Right lung (tissue), 5 donors: ENCODE data around the gene ERAP2. TPM values are rescaled to one million over a fixed set of nuclear protein-coding genes. Genes with fewer than 3 reads are reported as not detected.
"Not testable (repeated sequence)": the region's sequence is repeated elsewhere in the genome, so short reads cannot be mapped to it uniquely, and the experiment has no call there.

ENCODE experiments used
- DNase-seq, 2 donors: peaks; one replicate each; pipeline ENCODE4 v3.0.0-alpha.2; 2013
- polyA plus RNA-seq, 5 donors: library from polyadenylated mRNA; unstranded; fragments of 120-200 nt; gene quantifications; one replicate each; pipeline versions ENCODE4 v1.2.1 to v1.2.3, GENCODE V29; 2013; ENCODE audit warnings: inconsistent platforms in 1 of 5, low replicate concordance in 1 of 5; ENCODE audit not compliant: insufficient read length in 5 of 5, insufficient read depth in 1 of 5

The ERAP2 gene
- polyA plus RNA-seq, 5 donors: 14.9 to 35.4 (median 23.3) TPM

DNA sequence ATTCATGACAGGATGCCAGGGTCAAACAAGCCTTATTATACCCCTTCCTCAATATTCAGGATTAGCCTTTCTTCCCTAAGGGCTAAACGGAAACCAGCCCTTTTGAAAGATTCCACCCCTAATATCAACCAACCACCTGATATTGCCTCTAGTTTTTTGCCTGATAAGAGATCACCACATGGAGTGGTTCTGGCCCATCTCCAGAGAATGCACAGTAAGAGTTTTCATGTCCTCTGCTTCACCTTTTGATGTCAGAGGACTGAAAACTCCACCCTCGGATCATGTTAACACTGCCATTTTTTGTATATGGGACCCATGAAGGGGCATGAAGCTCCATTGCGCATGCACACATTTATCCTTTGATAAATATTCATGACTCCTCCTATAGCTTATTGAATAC lies 53.8 kb downstream of the ERAP2 start:
- no peak for DNase-seq

- no peak for DNase-seq
Observed at GRCh38 chr5:96930589-96930988, 54.3 kb downstream of the ERAP2 start.

DNA sequence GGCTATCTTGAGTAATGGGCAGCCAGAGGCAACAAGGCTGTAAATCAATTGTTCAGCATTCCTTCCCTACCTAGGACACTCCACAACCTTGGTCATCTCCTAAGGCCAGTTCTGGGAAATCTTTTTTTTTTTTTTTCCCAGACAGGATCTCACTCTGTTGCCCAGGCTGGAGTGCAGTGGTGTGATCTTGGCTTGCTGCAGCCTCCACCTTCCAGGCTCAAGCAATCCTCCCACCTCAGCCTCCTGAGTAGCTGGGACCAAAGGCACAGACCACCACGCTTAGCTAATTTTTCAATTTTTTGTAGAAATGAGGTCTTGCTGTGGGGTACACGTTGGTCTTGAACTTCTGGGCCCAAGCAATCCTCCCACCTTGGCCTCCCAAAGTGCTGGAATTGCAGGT lies 54.7 kb downstream of the ERAP2 start:
- DNase-seq: not testable (repeated sequence)

- DNase-seq: no peak
Observed at GRCh38 chr5:96931605-96932004, 55.3 kb downstream of the ERAP2 start.

- no peak for DNase-seq
Observed at GRCh38 chr5:96932026-96932425, 55.7 kb downstream of the ERAP2 start.

DNA sequence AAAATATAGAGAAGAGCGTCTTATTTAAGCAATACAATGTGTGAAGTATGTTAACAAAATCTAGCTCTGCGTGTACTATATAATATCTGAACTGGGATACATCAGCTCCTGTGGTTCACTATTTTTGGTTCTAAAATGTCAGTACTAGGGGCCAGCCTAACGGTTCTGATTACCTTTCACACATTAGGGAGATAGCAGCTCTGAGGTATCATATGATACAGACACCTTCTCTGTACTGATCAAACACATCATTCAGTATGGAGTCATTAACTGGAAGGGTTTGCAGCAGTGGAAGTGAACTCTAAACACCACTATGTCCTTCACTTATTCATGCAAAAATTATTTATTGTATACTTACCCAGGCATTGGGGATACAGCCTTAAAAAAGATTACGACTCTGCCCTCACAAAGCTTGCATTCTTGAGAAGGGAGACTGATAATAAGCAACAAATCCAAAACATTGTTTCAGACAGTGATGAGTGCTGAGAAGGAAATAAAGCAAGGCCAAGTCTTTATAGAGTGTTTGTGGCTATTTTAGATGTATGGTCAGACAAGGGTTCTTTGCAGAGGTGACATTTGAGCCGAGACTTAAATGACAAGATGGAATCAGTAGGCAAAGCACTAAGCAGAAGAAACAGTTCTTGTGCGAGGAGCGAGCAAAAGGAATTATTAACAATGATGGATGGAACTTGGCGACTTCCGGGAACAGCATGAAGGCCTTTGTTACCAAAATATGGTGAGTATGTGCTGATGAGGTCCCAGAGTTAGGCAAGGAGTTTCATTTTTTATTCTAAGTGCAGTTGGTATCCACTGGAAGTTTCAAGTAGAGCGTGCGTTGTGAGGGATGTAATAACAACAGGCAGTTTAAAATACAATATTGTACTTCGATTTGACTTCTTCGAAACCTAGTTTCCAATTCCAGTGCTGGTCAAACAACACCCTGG lies 57.7 kb downstream of the ERAP2 start:
- no peak for DNase-seq

DNA sequence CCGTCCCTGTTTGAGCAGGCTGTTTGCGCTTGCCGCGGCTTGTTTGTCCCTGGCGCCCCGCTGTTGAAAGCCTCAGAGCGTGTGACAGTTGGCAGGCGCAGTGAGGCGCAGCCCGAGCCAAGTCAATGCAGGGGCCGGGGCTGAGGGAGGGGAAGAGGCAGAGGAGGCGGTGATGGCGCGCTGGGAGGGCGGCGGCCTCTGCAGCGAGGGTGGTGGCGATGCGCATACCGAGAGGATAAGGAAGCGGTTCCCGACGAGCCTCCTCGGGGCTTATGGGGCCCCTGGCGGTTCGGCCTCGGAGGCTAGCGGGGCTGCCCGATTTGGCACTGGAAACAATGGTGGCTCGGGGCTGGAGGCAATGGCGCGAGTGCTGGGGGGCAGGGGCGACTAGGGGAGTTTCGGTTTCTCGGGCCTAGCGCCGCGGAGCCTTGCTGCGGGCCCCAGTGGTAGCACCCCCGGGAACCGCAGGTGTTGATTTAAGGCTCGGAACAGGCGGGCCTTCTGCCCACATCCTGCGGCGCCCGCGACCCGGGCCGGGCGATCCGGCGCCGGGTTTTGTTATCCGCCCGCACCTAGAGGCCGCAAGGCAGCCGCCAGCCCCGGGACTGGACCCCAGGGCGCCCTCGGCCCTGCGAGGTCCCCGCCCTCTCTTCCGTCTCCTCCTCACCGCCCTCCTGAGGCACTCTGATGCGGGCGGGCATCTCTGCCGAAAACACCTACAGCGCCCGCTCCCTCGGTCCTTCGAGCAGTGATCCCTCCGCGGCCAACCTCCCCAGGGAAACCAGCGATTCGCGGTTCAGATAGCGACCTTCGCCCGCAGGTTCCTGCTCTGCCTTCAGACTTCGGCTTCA lies 58.6 kb downstream of the ERAP2 start:
- peak; percentile 93 for DNase-seq

DNA sequence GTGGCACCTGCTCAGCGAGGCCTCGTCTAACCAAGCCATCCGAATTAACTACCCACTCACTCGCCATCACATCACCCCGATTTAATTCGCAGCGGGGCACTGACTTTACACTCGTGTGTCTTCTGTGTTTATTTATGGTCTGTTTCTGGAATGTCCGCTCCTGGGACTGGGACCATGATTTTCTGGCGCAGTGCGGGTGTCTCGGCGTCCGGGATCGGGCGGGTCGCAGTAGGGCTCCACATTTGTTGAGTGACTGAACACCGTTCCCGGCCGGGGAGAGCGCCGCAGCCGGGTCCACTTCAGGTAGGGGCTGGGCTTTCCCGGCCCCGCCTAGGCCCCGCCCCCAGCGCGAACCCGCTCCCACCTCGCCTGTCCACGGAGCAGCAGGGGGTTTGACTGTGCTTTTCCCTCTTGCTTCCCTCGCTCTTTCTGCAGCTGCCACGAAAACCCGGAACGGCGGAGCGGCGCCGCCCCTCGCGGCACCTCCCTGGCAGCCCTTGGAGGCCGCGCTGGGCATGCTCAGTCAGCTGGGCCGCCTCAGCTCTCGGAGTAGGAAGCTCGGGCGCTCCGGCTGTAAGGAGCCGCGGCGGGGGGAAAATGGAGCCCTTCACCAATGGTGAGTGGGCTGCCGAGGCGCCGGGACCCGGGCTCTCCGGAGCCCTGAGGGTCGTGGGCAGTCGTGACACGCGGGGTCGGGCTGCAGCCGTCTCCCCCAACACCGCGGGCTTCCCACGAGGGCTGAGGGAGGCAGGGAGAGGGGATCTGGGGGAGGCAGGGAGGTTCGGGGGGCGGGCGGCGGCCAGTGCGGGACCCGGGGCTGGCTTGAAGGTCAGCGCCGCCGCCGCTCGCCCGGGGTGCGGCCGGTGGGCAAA lies 59.5 kb downstream of the ERAP2 start, which contains the start of gene LNPEP:
Gene LNPEP (plus strand): TSS at position 522 of the 872 bp plus-strand sequence. CDS start 76 bp downstream, at position 598.
- DNase-seq: peak; percentile 95 to 96

GRCh38 chr5:96936431-96937320 lies 60.4 kb downstream of the ERAP2 start:
- DNase-seq: peak in 1 of 2 donors; percentile 27

- DNase-seq: no peak
Observed at GRCh38 chr5:96940586-96940985, 64.3 kb downstream of the ERAP2 start.

DNA sequence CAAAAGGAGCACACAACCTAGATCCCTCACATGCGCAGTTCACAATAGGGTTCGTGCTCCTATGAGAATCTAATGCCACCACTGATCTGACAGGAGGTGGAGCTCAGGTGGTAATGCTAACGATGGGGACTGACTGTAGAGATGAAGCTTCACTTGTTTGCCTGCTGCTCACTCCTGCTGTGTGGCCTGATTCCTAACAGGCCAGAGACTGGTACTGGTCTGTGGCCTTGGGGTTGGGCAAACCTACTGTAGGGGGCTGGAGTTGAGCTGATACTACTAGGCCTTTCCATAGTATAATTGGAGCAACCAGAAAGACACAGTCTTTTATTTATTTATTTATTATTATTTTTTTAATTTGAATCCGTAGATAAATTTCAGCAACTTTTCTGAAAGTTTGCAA lies 64.8 kb downstream of the ERAP2 start:
- no peak for DNase-seq

- no peak for DNase-seq
Observed at GRCh38 chr5:96942078-96942477, 65.8 kb downstream of the ERAP2 start.

DNA sequence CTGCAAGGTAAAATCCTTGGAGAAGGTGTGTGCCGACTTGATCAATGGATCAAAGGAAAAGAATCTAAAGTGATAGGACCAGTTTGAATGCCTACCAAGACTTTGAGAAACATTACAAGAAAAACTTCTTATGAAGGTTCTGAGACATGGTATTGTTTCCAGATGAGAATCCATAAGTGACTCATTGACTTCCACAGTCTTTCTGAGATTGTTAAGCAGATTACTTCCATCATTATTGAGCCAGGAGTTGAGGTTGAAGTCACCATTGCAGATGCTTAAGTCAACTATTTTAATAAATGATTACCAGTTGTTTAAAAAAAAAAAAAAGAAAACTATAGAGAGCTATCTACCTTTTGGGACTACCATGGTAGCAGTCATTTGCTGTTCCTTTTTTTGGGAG lies 66.6 kb downstream of the ERAP2 start:
- DNase-seq: no peak

- no peak for DNase-seq
Observed at GRCh38 chr5:96943799-96944198, 67.5 kb downstream of the ERAP2 start.

- DNase-seq: no peak
Observed at GRCh38 chr5:96945144-96945897, 69.0 kb downstream of the ERAP2 start.

DNA sequence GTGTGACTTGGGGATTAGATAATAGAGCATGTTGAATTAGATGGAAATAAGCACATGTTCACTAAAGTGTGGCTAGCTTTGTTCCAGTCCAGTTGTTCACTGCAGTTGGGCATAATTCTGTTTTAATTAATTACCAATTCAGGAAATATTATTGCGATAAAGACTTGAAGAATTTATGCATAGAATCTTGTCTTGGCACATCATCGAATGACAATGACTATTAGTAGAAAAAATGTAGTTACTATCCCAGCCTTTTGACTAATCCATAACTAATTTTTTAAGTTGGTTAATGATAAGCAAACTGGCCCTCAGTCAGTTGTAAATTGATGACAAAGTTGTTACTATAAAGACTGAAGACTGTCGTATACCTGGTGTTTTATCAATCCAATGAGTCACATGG lies 70.1 kb downstream of the ERAP2 start:
- no peak for DNase-seq

- no peak for DNase-seq
Observed at GRCh38 chr5:96952118-96952750, 75.9 kb downstream of the ERAP2 start.

DNA sequence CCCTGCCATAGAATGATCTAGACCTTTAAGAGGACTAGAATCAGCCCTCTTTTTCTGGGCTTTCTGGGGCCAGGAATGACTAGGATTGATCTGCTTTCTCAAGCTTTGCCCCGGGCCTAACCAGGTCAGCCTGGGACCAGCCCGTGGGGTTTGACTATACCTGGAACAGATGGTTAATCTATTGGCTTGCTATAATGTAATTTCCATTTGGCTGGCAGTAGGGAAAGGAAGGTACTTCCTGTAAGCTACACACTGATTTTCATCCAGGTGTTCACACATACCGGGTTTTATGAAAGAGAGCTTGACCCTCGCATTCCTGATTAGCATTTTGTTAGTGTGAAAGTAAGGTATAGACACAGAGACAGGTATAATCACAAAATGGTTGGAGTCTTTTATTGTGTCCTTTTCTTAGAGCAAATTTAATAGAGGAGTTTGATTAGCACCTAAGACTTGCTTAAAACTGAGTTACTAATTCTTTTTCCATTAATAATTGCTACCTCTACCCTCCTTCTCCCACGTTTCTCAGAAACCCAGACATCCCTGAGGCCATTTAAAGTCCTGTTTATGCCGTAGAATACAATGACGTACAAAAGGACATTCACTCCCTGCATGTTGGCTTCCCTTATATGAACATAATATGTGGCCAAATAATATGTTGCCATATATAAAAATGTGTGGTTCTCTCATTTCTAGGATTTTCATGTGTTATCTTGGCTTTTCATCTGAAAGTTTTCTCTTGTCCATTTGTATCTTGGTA lies 76.9 kb downstream of the ERAP2 start:
- no peak for DNase-seq
